ENCODE results near the gene PON2. TPM values are rescaled to one million over a fixed set of nuclear protein-coding genes. Genes with fewer than 3 reads are reported as not detected.
A peak's percentile ranks its signal among the peaks of the same experiment; 100 is the strongest.

The PON2 gene
- 1 to 10 TPM; 2.9 to 4.7 TPM for total RNA-seq

- peaks cover 12% of the 10 kb centered on the region for H3K4me1 Mint-ChIP-seq (ENCODE audit: low read depth)
- peak within 1 kb of the TSS; percentile 71 for H3K27ac Mint-ChIP-seq
- no peaks in the 10 kb centered on the region for H3K36me3 Mint-ChIP-seq (ENCODE audit: low read depth)
- ATAC-seq (peak; percentile 98), DNase-seq (peak; percentile 45)
- H3K27me3 Mint-ChIP-seq (ENCODE audit: low read depth), result peaks cover 2% of the 10 kb centered on the region
- peak within 1 kb of the TSS; percentile 70 for H3K4me3 Mint-ChIP-seq
- ChIA-PET POLR2A (no interaction called here), CTCF (interaction anchor here (0.7 to 1.8 kb wide), 4 partner anchors 10 to 42 kb away, joined by 3 to 8 read pairs (median 3); no protein-coding TSS in a partner anchor)
- H3K9me3 Mint-ChIP-seq (ENCODE audit: insufficient read depth), result no peaks in the 10 kb centered on the region
Measured at GRCh38 chr7:95434557-95435421, at the start of gene PON2. Gene PON2 (minus strand): TSS chr7:95435028. CDS start chr7:95434951, 77 bp downstream.

DNA sequence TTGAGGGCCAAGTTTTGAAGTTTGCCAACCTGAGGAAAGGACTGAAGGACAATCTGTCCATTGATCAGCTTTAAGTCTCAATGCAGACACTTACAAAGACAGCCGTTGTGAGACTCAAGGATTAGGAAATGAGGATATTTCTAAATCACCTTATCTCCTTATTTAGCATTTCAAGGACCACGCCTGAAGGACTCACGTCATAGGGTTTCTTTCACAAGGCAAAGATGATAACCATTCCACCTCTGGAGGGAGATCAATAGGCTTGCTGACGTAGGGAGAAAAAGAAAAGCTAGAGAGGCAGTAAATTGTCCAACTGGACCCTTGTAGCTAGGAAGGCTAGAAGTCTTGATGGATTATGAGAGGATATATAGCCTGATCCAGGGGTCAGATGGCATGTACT is 47.6 kb upstream of the PON2 start:
- no peaks in the 10 kb centered on the region for H3K36me3 Mint-ChIP-seq (ENCODE audit: low read depth)
- H3K4me1 Mint-ChIP-seq (ENCODE audit: low read depth), result no peaks in the 10 kb centered on the region
- CTCF ChIA-PET, result interaction anchor here (1.1 to 9.1 kb wide), 3 partner anchors 10 to 208 kb away, joined by 3 to 111 read pairs (median 59); no protein-coding TSS in a partner anchor
- H3K9me3 Mint-ChIP-seq (ENCODE audit: insufficient read depth), result no peaks in the 10 kb centered on the region
- no peak for DNase-seq
- POLR2A ChIA-PET, result no interaction called here
- no peak overlapping the region for H3K4me3 Mint-ChIP-seq
- peaks cover 13% of the 10 kb centered on the region for H3K27me3 Mint-ChIP-seq (ENCODE audit: low read depth)
- no peak overlapping the region for H3K27ac Mint-ChIP-seq
- ATAC-seq, result no peak

DNA sequence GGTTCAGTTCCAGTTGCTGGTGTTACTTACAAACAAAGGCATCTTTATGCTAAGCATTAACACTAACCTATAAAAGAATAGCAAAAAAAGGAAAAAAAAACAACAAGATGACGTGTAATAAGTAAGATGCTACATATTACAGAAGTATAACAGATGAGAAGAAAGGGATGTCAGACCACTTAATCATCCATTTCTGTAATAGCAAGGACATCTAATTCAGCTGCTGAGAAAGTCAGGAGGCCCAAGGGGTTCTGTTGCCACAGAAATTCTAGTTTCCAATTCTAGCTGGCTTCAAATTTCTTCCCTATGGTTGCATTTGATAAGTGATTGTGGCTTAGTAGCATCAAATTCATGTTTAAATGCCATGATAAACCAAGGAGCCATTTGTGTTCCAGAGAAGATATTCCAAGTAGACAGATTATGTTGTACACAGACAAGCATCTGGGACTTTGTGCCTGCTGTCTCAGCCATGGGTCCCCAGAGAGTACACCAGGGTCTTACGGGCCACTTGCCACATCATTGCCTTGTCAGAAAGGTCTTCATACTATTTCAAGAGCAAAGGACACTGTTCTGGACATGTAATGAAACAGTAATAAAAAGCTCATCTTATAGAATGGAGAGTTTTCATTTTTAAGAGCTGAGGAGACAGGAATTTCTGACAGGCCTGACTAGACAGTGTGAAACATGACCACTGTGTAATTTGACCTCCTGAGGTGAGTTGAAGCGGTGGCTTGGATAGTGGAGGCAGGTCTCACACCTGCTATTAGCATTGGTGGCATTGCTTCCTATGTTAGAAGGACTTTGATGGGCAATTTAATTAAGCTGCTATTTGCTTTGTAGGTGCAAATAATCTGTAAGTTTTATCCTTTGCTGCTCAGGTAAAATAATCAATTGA is 46.7 kb upstream of the PON2 start:
- H3K27me3 Mint-ChIP-seq (ENCODE audit: low read depth), result peaks cover 13% of the 10 kb centered on the region
- CTCF ChIA-PET, result interaction anchor here (0.6 to 9.1 kb wide), 5 partner anchors 11 to 1808 kb away, joined by 3 to 111 read pairs (median 3); no protein-coding TSS in a partner anchor

DNA sequence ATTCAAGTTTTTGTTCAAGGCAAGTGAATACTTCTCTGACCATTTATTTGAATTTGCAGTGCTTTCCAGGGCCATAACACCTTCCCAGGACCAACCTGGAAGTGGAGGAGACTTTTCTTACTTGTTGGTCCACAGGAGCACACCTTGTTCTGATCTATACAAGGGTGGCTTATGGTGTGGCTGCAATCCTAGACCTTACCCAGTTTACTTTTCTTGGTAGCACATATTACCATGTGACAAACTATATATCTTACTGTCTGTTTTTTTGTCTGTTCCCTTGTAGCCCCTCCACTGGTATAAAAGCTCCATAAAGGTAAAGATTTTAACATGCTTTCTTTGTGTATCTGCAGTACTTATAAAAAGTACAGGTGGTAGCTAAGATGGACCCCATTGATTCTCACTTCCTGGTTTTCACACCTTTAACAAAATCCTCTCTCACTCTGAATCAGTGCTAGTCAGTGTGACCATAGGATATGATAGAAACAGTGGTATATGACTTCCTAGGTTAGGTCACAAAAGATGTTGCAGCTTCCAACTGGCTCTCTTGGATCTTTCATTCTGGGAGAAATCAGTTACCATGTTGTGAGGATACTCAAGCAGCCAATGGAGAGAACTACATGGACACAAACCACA is 45.3 kb upstream of the PON2 start:
- Mint-ChIP-seq H3K4me1 (ENCODE audit: low read depth) (no peaks in the 10 kb centered on the region), H3K27me3 (ENCODE audit: low read depth) (peaks cover 13% of the 10 kb centered on the region), H3K9me3 (ENCODE audit: insufficient read depth) (no peaks in the 10 kb centered on the region), H3K4me3 (no peak overlapping the region), H3K36me3 (ENCODE audit: low read depth) (no peaks in the 10 kb centered on the region), H3K27ac (no peak overlapping the region)
- ATAC-seq (no peak), DNase-seq (no peak)
- ChIA-PET POLR2A (no interaction called here), CTCF (interaction anchor here (1.0 to 9.1 kb wide), 7 partner anchors 12 to 233 kb away, joined by 3 to 111 read pairs (median 5); partner anchors contain the start of gene PON3)

More for the DNA sequence above, 46.7 kb upstream of the PON2 start:
- H3K36me3 Mint-ChIP-seq (ENCODE audit: low read depth), result no peaks in the 10 kb centered on the region
- ATAC-seq (no peak), DNase-seq (no peak)
- H3K27ac Mint-ChIP-seq, result no peak overlapping the region
- no peak overlapping the region for H3K4me3 Mint-ChIP-seq
- no peaks in the 10 kb centered on the region for H3K9me3 Mint-ChIP-seq (ENCODE audit: insufficient read depth)
- no peaks in the 10 kb centered on the region for H3K4me1 Mint-ChIP-seq (ENCODE audit: low read depth)
- POLR2A ChIA-PET, result no interaction called here

- POLR2A ChIA-PET, result no interaction called here
- ATAC-seq (no peak), DNase-seq (no peak)
- H3K4me3 Mint-ChIP-seq, result no peak overlapping the region
- H3K36me3 Mint-ChIP-seq (ENCODE audit: low read depth), result no peaks in the 10 kb centered on the region
- CTCF ChIA-PET, result interaction anchor here (2.5 to 9.1 kb wide), 5 partner anchors 12 to 38 kb away, joined by 8 to 111 read pairs (median 14); no protein-coding TSS in a partner anchor
- no peak overlapping the region for H3K27ac Mint-ChIP-seq
- H3K9me3 Mint-ChIP-seq (ENCODE audit: insufficient read depth), result no peaks in the 10 kb centered on the region
- peaks cover 13% of the 10 kb centered on the region for H3K27me3 Mint-ChIP-seq (ENCODE audit: low read depth)
- no peaks in the 10 kb centered on the region for H3K4me1 Mint-ChIP-seq (ENCODE audit: low read depth)
Measured at GRCh38 chr7:95478272-95479037, 43.6 kb upstream of the PON2 start.

DNA sequence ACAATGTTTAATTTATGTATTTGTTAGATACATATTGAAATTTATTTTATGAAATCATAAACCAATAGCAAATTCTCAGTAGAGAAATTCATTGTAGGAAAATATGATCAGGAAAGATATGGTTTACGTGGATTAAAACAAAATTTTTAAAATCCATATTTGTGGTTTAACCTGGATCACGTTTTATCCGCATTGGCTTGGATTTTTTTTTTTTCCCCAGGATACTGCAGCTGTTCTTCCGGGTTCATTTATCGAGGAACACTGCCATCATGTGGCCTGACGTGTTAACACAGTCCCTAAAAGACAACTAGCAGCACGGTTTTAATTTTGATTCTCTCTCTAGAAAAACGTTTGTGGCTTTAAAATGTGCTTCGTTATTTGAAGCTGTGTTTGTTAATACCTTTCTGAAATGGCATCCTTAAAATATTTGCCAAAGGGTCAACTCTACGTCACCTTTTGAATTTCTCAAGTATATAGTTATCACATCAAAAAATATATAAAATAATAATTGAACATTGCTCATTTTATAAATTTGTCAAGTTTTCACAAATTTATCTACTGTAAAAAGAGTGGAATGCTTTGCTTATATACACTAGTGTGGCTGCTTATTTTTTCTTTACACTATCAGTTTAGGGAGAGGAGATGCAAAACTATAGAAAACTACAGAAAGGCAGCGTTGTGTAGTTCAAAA is 42.2 kb upstream of the PON2 start:
- ChIA-PET CTCF (interaction anchor here (0.6 to 9.1 kb wide), 31 partner anchors 8 to 1028 kb away, joined by 3 to 111 read pairs (median 4); partner anchors contain the start of genes ASB4, PON2 and PON3), POLR2A (no interaction called here)
- Mint-ChIP-seq H3K9me3 (ENCODE audit: insufficient read depth) (no peaks in the 10 kb centered on the region), H3K36me3 (ENCODE audit: low read depth) (no peaks in the 10 kb centered on the region), H3K4me1 (ENCODE audit: low read depth) (no peaks in the 10 kb centered on the region), H3K27ac (no peak overlapping the region), H3K27me3 (ENCODE audit: low read depth) (peaks cover 5% of the 10 kb centered on the region), H3K4me3 (no peak overlapping the region)
- DNase-seq, result peak; percentile 69
- no peak for ATAC-seq

- ChIA-PET CTCF (interaction anchor here (0.6 to 9.1 kb wide), 31 partner anchors 9 to 1027 kb away, joined by 3 to 111 read pairs (median 4); partner anchors contain the start of genes ASB4, PON2 and PON3), POLR2A (no interaction called here)
- ATAC-seq, result no peak
Measured at GRCh38 chr7:95476072-95476847, 41.4 kb upstream of the PON2 start.

GRCh38 chr7:95473276-95473985 is 38.6 kb upstream of the PON2 start:
- Mint-ChIP-seq H3K4me1 (ENCODE audit: low read depth) (peaks cover 11% of the 10 kb centered on the region), H3K9me3 (ENCODE audit: insufficient read depth) (no peaks in the 10 kb centered on the region), H3K4me3 (no peak overlapping the region), H3K36me3 (ENCODE audit: low read depth) (no peaks in the 10 kb centered on the region), H3K27ac (no peak overlapping the region), H3K27me3 (ENCODE audit: low read depth) (peaks cover 5% of the 10 kb centered on the region)
- ChIA-PET POLR2A (no interaction called here), CTCF (interaction anchor here (1.4 to 1.5 kb wide), 2 partner anchors 11 to 78 kb away, joined by 3 to 4 read pairs; no protein-coding TSS in a partner anchor)
- DNase-seq (no peak), ATAC-seq (no peak)

More at GRCh38 chr7:95476072-95476847, 41.4 kb upstream of the PON2 start:
- Mint-ChIP-seq H3K27ac (no peak overlapping the region), H3K4me1 (ENCODE audit: low read depth) (no peaks in the 10 kb centered on the region), H3K4me3 (no peak overlapping the region), H3K36me3 (ENCODE audit: low read depth) (no peaks in the 10 kb centered on the region), H3K27me3 (ENCODE audit: low read depth) (peaks cover 5% of the 10 kb centered on the region), H3K9me3 (ENCODE audit: insufficient read depth) (no peaks in the 10 kb centered on the region)
- no peak for DNase-seq

- H3K27me3 Mint-ChIP-seq (ENCODE audit: low read depth), result peaks cover under 1% of the 10 kb centered on the region
- H3K9me3 Mint-ChIP-seq (ENCODE audit: insufficient read depth), result no peaks in the 10 kb centered on the region
- peaks cover 11% of the 10 kb centered on the region for H3K4me1 Mint-ChIP-seq (ENCODE audit: low read depth)
- ChIA-PET CTCF (interaction anchor here (1.4 to 1.5 kb wide), 2 partner anchors 12 to 77 kb away, joined by 3 to 4 read pairs; no protein-coding TSS in a partner anchor), POLR2A (no interaction called here)
- no peak overlapping the region for H3K27ac Mint-ChIP-seq
- no peak overlapping the region for H3K4me3 Mint-ChIP-seq
- DNase-seq, result no peak
- ATAC-seq, result no peak
- no peaks in the 10 kb centered on the region for H3K36me3 Mint-ChIP-seq (ENCODE audit: low read depth)
Measured at GRCh38 chr7:95472581-95473161, 37.8 kb upstream of the PON2 start.
